Measurements from ENCODE around the gene PF4V1.

PF4V1 gene

GRCh38 chr4:73831569-73831968, 21.5 kb upstream of the PF4V1 start:
- no peaks in the 10 kb centered on the region for H3K27me3 ChIP-seq (replicated peaks; ENCODE audit: control insufficient read depth, insufficient read depth, low read length)
- H3K36me3 ChIP-seq (ENCODE audit: control insufficient read depth, insufficient read depth, low read length), result no peaks in the 10 kb centered on the region
- TF ChIP-seq CTCF (IDR thresholded peaks at IDR 0.05; ENCODE audit: insufficient read depth, low read length, poor library complexity, severe bottlenecking), result no peak
- DNase-seq (ENCODE audit: extremely low read depth, insufficient read length), result no peak
- H3K4me3 ChIP-seq (replicated peaks; ENCODE audit: low read depth, low read length), result no peak overlapping the region

- Histone ChIP-seq H3K4me3 (replicated peaks; ENCODE audit: low read depth, low read length) (no peak overlapping the region), H3K36me3 (ENCODE audit: control insufficient read depth, insufficient read depth, low read length) (no peaks in the 10 kb centered on the region), H3K27me3 (replicated peaks; ENCODE audit: control insufficient read depth, insufficient read depth, low read length) (no peaks in the 10 kb centered on the region)
- DNase-seq (ENCODE audit: extremely low read depth, insufficient read length), result no peak
- TF ChIP-seq CTCF (IDR thresholded peaks at IDR 0.05; ENCODE audit: insufficient read depth, low read length, poor library complexity, severe bottlenecking), result no peak
Observed at GRCh38 chr4:73832651-73833237, 20.4 kb upstream of the PF4V1 start.

- no peak for DNase-seq (ENCODE audit: extremely low read depth, insufficient read length)
- H3K4me3 ChIP-seq (replicated peaks; ENCODE audit: low read depth, low read length), result no peak within 1 kb of the TSS
Observed at GRCh38 chr4:73836373-73837279, 16.5 kb upstream of the PF4V1 start, which contains the start of gene CXCL6. Gene CXCL6 (plus strand): TSS chr4:73836678. CDS start chr4:73836751, 73 bp downstream.

GRCh38 chr4:73839071-73839470, 14.0 kb upstream of the PF4V1 start:
- no peaks in the 10 kb centered on the region for H3K36me3 ChIP-seq (ENCODE audit: control insufficient read depth, insufficient read depth, low read length)
- no peaks in the 10 kb centered on the region for H3K27me3 ChIP-seq (replicated peaks; ENCODE audit: control insufficient read depth, insufficient read depth, low read length)
- no peak overlapping the region for H3K4me3 ChIP-seq (replicated peaks; ENCODE audit: low read depth, low read length)
- DNase-seq (ENCODE audit: extremely low read depth, insufficient read length), result no peak
- TF ChIP-seq CTCF (IDR thresholded peaks at IDR 0.05; ENCODE audit: insufficient read depth, low read length, poor library complexity, severe bottlenecking), result no peak

More at GRCh38 chr4:73836373-73837279, 16.5 kb upstream of the PF4V1 start, which contains the start of gene CXCL6:
- H3K36me3 ChIP-seq (ENCODE audit: control insufficient read depth, insufficient read depth, low read length), result no peaks in the 10 kb centered on the region
- no peaks in the 10 kb centered on the region for H3K27me3 ChIP-seq (replicated peaks; ENCODE audit: control insufficient read depth, insufficient read depth, low read length)
- TF ChIP-seq CTCF (IDR thresholded peaks at IDR 0.05; ENCODE audit: insufficient read depth, low read length, poor library complexity, severe bottlenecking), result no peak

- Histone ChIP-seq H3K36me3 (ENCODE audit: control insufficient read depth, insufficient read depth, low read length) (no peaks in the 10 kb centered on the region), H3K27me3 (replicated peaks; ENCODE audit: control insufficient read depth, insufficient read depth, low read length) (no peaks in the 10 kb centered on the region), H3K4me3 (replicated peaks; ENCODE audit: low read depth, low read length) (no peak overlapping the region)
- no peak for TF ChIP-seq CTCF (IDR thresholded peaks at IDR 0.05; ENCODE audit: insufficient read depth, low read length, poor library complexity, severe bottlenecking)
- no peak for DNase-seq (ENCODE audit: extremely low read depth, insufficient read length)
Observed at GRCh38 chr4:73839715-73840114, 13.4 kb upstream of the PF4V1 start.
